Measurements from ENCODE around the gene TCEA2.

TCEA2 gene

GRCh38 chr20:64077094-64077493 lies 14.1 kb downstream of the TCEA2 start:
- Histone ChIP-seq H3K9ac (no peak overlapping the region), H3K4me2 (ENCODE audit: low read length) (no peak overlapping the region), H3K27me3 (ENCODE audit: control insufficient read depth, insufficient read depth, low read length) (no peaks in the 10 kb centered on the region), H3K36me3 (ENCODE audit: control insufficient read depth, insufficient read depth, low read length) (no peaks in the 10 kb centered on the region), H3K27ac (no peak overlapping the region), H3K79me2 (no peaks in the 10 kb centered on the region), H3K9me3 (ENCODE audit: control insufficient read depth, low read length) (no peaks in the 10 kb centered on the region), H3K4me1 (peaks cover 10% of the 10 kb centered on the region), H2AFZ (no peak overlapping the region), H3K4me3 (ENCODE audit: low read depth, low read length) (no peak overlapping the region)
- TF ChIP-seq CTCF (IDR thresholded peaks at IDR 0.05) = no peak

- no peak for TF ChIP-seq CTCF (IDR thresholded peaks at IDR 0.05)
- Histone ChIP-seq H3K4me1 (peaks cover 14% of the 10 kb centered on the region), H3K79me2 (no peaks in the 10 kb centered on the region), H2AFZ (no peak overlapping the region), H3K36me3 (ENCODE audit: control insufficient read depth, insufficient read depth, low read length) (no peaks in the 10 kb centered on the region), H3K4me3 (ENCODE audit: low read depth, low read length) (no peak overlapping the region), H3K4me2 (ENCODE audit: low read length) (no peak overlapping the region), H3K27ac (no peak overlapping the region), H3K9me3 (ENCODE audit: control insufficient read depth, low read length) (no peaks in the 10 kb centered on the region), H3K9ac (no peak overlapping the region), H3K27me3 (ENCODE audit: control insufficient read depth, insufficient read depth, low read length) (no peaks in the 10 kb centered on the region)
Measured at GRCh38 chr20:64077541-64077875, 14.5 kb downstream of the TCEA2 start.

- no peak for TF ChIP-seq CTCF (IDR thresholded peaks at IDR 0.05)
- Histone ChIP-seq H2AFZ (no peak overlapping the region), H3K4me1 (peaks cover 15% of the 10 kb centered on the region), H3K4me2 (ENCODE audit: low read length) (peak overlapping the region; percentile 96), H3K27ac (no peak overlapping the region), H3K4me3 (ENCODE audit: low read depth, low read length) (no peak overlapping the region), H3K9ac (no peak overlapping the region), H3K79me2 (no peaks in the 10 kb centered on the region), H3K9me3 (ENCODE audit: control insufficient read depth, low read length) (no peaks in the 10 kb centered on the region), H3K36me3 (ENCODE audit: control insufficient read depth, insufficient read depth, low read length) (no peaks in the 10 kb centered on the region), H3K27me3 (ENCODE audit: control insufficient read depth, insufficient read depth, low read length) (no peaks in the 10 kb centered on the region)
Measured at GRCh38 chr20:64077876-64078551, 15.0 kb downstream of the TCEA2 start.

GRCh38 chr20:64078934-64079272 lies 15.9 kb downstream of the TCEA2 start:
- H3K9me3 ChIP-seq (ENCODE audit: control insufficient read depth, low read length) = no peaks in the 10 kb centered on the region
- no peaks in the 10 kb centered on the region for H3K79me2 ChIP-seq
- no peak for TF ChIP-seq CTCF (IDR thresholded peaks at IDR 0.05)
- peak overlapping the region; percentile 67 for H3K9ac ChIP-seq
- no peaks in the 10 kb centered on the region for H3K27me3 ChIP-seq (ENCODE audit: control insufficient read depth, insufficient read depth, low read length)
- H3K36me3 ChIP-seq (ENCODE audit: control insufficient read depth, insufficient read depth, low read length) = no peaks in the 10 kb centered on the region
- H3K4me3 ChIP-seq (ENCODE audit: low read depth, low read length) = peak overlapping the region; percentile 73
- H3K27ac ChIP-seq = peak overlapping the region; percentile 33
- peak overlapping the region; percentile 96 for H3K4me2 ChIP-seq (ENCODE audit: low read length)
- peaks cover 20% of the 10 kb centered on the region for H3K4me1 ChIP-seq
- H2AFZ ChIP-seq = peak overlapping the region; percentile 86

All from parathyroid adenoma (tissue), 2 donors.